Loucy (cell line): ENCODE measurements around the gene CEP43.

Source experiments
- CTCF ChIP-seq: fragments of 200-600 bp; sonication (generic); conservative IDR thresholded peaks from 2 replicates; pipeline ENCODE4 v1.5.1; 2014; ENCODE audit warnings: mild to moderate bottlenecking, antibody characterized with exemption, low read length
- EZH2phosphoT487 ChIP-seq: fragments of 200-600 bp; IDR thresholded peaks from 2 replicates; pipeline ENCODE4 v1.6.1; 2018; ENCODE audit warnings: antibody characterized with exemption, mild to moderate bottlenecking, moderate library complexity, borderline replicate concordance

- TF ChIP-seq CTCF: no peak
- no peak for TF ChIP-seq EZH2phosphoT487
Measured at GRCh38 chr6:166966268-166966667, 32.9 kb upstream of the CEP43 start.
